Measurements from ENCODE around the gene MEPE.

DNA sequence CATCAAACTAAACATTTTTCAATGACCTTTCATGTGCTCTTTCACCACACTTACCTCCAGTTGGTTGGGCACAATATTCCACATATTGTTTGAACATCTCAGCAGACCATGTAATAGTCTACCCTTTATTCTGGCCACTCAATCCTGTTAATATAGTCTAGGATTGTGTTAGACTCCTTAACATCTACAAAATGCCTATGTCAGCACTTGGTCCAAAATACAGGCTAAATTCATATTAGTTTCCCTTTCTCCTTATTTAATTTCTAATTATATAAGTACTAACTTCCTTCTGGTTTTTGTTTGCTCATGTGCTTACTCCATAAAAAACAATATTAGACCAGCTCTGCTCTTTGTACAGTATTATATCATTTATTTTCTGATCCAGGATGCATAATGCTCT, 21.1 kb downstream of the MEPE start:
- TF ChIP-seq, protein P1, sequence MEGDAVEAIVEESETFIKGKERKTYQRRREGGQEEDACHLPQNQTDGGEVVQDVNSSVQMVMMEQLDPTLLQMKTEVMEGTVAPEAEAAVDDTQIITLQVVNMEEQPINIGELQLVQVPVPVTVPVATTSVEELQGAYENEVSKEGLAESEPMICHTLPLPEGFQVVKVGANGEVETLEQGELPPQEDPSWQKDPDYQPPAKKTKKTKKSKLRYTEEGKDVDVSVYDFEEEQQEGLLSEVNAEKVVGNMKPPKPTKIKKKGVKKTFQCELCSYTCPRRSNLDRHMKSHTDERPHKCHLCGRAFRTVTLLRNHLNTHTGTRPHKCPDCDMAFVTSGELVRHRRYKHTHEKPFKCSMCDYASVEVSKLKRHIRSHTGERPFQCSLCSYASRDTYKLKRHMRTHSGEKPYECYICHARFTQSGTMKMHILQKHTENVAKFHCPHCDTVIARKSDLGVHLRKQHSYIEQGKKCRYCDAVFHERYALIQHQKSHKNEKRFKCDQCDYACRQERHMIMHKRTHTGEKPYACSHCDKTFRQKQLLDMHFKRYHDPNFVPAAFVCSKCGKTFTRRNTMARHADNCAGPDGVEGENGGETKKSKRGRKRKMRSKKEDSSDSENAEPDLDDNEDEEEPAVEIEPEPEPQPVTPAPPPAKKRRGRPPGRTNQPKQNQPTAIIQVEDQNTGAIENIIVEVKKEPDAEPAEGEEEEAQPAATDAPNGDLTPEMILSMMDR (IDR thresholded peaks at IDR 0.05): no peak
- TF ChIP-seq EZH2 (IDR thresholded peaks at IDR 0.05; ENCODE audit: borderline replicate concordance, insufficient read depth, low read depth, low read length, poor library complexity, severe bottlenecking): no peak
